Activated T-cell treated with anti-CD3 and anti-CD28 coated beads, Interleukin-2, amount 50 U/mL, for 24 hours (primary cell): Measurements from ENCODE around the gene TTC28.
"Not testable (repeated sequence)": the region's sequence is repeated elsewhere in the genome, so short reads cannot be mapped to it uniquely, and the experiment has no call there.

Experiments
- DNase-seq: peaks from one replicate; pipeline ENCODE4 v3.0.0-alpha.2; 2020
- H3K27ac Mint-ChIP-seq: 2 replicates; pipeline ENCODE4 v1.8.0; 2020; ENCODE audit warnings: mild to moderate bottlenecking, mixed read lengths
- H3K27me3 Mint-ChIP-seq: 2 replicates; pipeline ENCODE4 v1.8.0; 2020; ENCODE audit warnings: mixed read lengths
- H3K36me3 Mint-ChIP-seq: 2 replicates; pipeline ENCODE4 v1.8.0; 2020; ENCODE audit warnings: low read depth, mixed read lengths
- H3K4me1 Mint-ChIP-seq: 2 replicates; pipeline ENCODE4 v1.8.0; 2020; ENCODE audit warnings: low read depth, mixed read lengths
- H3K4me3 Mint-ChIP-seq: 2 replicates; pipeline ENCODE4 v1.8.0; 2020; ENCODE audit warnings: mild to moderate bottlenecking, moderate library complexity, mixed read lengths
- H3K9me3 Mint-ChIP-seq: 2 replicates; pipeline ENCODE4 v1.8.0; 2020; ENCODE audit warnings: mixed read lengths

TTC28 gene

DNA sequence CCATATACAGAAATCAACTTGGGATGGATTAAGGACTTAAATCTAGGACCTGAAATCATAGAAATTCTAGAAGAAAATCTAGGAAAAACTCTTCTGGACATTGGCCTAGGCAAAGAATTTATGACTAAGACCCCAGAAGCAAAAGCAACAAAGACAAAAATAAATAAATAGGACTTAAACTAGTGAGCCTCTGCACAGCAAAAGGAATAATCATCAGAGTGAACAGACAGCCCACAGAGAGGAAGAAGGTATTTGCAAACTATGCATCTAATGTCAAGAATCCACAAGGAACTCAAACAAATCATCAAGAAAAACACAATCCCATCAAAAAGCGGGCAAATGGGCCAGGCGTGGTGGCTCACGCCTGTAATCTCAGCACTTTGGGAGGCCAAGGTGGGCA lies 32.4 kb downstream of the TTC28 start:
- H3K9me3 Mint-ChIP-seq = no peaks in the 10 kb centered on the region
- no peaks in the 10 kb centered on the region for H3K4me1 Mint-ChIP-seq
- no peak overlapping the region for H3K4me3 Mint-ChIP-seq
- no peaks in the 10 kb centered on the region for H3K36me3 Mint-ChIP-seq
- H3K27me3 Mint-ChIP-seq = peaks cover 59% of the 10 kb centered on the region
- H3K27ac Mint-ChIP-seq = no peak overlapping the region
- no peak for DNase-seq

DNA sequence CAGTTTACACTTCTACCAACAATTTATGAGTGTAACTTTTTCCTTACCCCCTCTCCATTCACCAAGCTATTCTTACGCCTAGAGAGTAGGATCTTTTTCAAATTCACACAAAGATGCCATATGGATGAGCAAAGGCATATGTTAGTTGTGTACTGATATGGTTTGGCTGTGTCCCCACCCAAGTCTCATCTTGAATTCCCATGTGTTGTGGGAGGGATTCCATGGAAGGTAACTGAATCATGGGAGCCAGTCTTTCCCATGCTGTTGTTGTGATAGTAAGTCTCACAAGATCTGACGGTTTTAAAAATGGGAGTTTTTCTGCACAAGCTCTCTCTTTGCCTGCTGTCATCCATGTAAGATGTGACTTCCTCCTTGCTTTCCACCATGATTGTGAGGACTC lies 40.3 kb downstream of the TTC28 start:
- Mint-ChIP-seq H3K27ac (no peak overlapping the region), H3K36me3 (no peaks in the 10 kb centered on the region), H3K27me3 (peaks cover 32% of the 10 kb centered on the region), H3K9me3 (no peaks in the 10 kb centered on the region), H3K4me1 (no peaks in the 10 kb centered on the region), H3K4me3 (no peak overlapping the region)
- DNase-seq = no peak

DNA sequence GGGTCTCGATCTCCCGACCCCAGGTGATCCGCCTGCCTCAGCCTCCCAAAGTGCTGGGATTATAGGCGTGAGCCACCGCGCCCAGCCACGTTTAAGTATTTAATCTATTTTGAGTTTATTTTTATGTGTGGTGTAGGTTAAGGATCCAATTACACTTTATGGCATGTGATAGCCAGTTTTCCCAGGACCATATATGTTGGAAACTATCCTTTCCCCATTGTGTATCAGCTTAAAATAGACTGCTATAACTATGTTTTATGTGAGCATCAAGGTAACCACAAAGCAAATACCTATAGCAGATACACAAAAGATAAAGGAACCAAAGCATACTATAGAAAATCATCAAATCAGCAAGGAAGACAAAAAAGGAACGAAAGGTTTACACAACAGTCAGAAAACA lies 42.4 kb downstream of the TTC28 start:
- H3K4me1 Mint-ChIP-seq = no peaks in the 10 kb centered on the region
- no peak for DNase-seq
- H3K9me3 Mint-ChIP-seq = no peaks in the 10 kb centered on the region
- peaks cover 36% of the 10 kb centered on the region for H3K27me3 Mint-ChIP-seq
- no peak overlapping the region for H3K27ac Mint-ChIP-seq
- no peak overlapping the region for H3K4me3 Mint-ChIP-seq
- H3K36me3 Mint-ChIP-seq = no peaks in the 10 kb centered on the region

DNA sequence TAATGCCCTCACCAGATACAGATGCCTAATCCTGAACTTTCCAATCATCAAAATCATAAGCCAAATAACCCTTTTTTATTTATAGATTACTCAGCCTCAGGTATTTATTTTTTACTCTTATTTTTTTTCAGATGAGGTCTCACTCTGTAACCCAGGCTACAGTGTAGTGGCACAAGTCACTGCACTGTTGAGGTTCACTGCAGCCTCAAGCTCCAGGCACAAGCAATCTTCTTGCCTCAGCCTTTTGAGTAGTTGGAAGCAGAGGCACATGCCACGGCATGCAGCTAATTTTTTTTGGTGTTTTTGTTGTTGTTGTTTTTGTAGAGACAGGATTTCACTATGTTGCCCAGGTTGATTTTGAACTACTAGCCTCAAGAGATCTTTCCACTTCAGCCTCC lies 49.5 kb downstream of the TTC28 start:
- no peaks in the 10 kb centered on the region for H3K36me3 Mint-ChIP-seq
- peaks cover 37% of the 10 kb centered on the region for H3K27me3 Mint-ChIP-seq
- H3K4me1 Mint-ChIP-seq = no peaks in the 10 kb centered on the region
- no peak for DNase-seq
- no peak overlapping the region for H3K4me3 Mint-ChIP-seq
- no peak overlapping the region for H3K27ac Mint-ChIP-seq
- no peaks in the 10 kb centered on the region for H3K9me3 Mint-ChIP-seq

DNA sequence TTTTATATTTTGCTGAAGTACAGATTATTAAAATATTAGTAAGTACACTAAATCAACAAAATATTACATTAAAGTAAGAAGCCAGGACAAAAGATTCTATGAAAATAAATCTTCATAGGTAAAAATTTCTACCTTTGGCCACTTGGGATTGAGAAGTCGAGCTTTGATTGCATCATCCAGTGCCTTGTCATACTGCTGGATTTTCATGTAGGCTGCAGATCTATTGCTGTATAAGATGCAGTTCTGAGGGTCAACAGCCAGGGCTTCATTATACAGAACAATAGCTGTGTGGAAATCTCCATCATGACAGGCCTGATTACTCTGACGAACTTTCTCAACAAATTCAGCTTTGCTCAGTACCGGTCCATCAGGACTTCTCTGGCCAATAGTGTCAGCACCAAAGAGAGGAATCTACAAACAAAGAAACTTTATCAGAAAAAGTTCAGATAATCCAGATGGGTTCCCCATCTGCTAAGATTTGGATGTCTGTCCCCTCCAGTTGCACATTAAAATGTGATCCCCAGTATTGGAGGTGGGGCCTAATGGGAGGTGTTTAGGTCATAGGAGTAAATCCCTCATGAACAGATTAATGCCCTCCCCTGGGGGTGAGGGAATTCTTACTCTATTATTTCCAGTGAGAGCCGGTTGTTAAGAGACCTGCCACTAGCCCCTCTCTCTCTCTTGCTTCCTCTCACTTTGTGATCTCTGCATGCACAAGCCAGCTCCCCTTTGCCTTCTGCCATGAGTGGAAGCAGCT lies 50.0 kb downstream of the TTC28 start:
- no peaks in the 10 kb centered on the region for H3K9me3 Mint-ChIP-seq
- H3K36me3 Mint-ChIP-seq = no peaks in the 10 kb centered on the region
- no peaks in the 10 kb centered on the region for H3K4me1 Mint-ChIP-seq
- no peak for DNase-seq
- H3K27ac Mint-ChIP-seq = no peak overlapping the region
- peaks cover 40% of the 10 kb centered on the region for H3K27me3 Mint-ChIP-seq
- H3K4me3 Mint-ChIP-seq = no peak overlapping the region

DNA sequence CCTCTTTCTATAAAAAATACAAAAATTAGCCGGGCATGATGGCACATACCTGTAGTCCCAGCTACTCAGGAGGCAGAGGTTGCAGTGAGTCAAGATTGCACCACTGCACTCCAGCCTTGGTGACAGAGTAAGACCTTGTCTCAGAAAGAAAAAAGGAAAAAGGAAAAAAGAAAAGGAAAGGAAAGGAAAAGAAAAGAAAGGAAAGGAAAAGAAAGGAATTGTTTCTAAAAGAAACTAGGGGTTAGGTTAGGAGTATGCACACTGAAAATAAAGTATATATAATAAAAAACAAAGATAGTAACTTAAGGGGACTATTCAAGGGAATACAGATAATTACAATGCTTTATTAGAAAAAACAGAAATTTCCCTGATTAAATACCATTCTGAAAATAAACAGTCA lies 50.9 kb downstream of the TTC28 start:
- Mint-ChIP-seq H3K4me1 (no peaks in the 10 kb centered on the region), H3K27me3 (peaks cover 38% of the 10 kb centered on the region), H3K27ac (no peak overlapping the region), H3K36me3 (no peaks in the 10 kb centered on the region), H3K9me3 (no peaks in the 10 kb centered on the region), H3K4me3 (no peak overlapping the region)
- DNase-seq = no peak

DNA sequence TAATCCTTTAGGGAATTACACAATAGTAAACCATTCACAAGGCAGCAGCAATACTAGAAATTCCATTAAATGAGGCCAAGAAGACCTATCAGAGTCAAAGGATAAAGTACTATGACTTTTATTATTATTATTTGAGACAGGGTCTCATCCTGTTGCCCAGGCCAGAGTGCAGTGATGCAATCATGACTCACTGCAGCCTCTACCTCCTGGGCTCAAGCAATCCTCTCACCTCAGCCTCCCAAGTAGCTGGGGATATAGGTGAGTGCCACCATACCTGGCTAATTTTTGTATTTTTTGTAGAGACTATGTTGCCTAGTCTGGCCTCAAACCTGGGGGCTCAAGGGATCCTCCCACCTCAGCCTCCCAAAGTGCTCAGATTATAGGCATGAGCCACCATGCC lies 51.8 kb downstream of the TTC28 start:
- no peaks in the 10 kb centered on the region for H3K36me3 Mint-ChIP-seq
- DNase-seq = no peak
- H3K27ac Mint-ChIP-seq = no peak overlapping the region
- H3K27me3 Mint-ChIP-seq = peaks cover 34% of the 10 kb centered on the region
- H3K4me1 Mint-ChIP-seq = no peaks in the 10 kb centered on the region
- H3K4me3 Mint-ChIP-seq = no peak overlapping the region
- no peaks in the 10 kb centered on the region for H3K9me3 Mint-ChIP-seq

DNA sequence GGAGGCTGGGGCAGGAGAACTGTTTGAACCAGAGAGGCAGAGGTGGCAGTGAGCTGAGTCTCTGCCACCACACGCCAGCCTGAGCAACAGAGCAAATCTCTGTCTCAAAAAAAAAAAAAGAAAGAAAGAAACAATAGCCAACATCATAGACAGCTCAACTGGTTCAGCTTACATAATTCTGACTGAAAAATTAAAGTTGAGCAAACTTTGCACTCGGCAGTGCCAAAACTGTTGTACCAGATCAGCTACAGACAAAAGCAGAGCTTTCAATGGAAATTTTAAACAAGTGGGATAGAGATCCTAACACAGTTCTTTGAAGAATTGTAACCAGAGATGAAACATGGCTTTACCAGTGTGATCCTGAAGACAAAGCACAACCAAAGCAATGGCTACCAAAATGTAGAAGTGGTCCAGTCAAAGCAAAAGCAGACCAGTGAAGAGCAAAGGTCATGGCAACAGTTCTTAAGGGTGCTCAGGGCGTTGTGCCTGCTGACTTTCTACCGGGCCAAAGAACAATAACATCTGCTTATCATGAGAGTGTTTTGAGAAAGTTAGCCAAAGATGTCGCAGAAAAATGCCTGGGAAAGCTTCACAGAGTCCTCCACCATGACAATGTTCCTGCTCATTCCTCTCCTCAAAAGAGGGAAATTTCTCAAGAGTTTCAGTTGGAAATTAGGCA lies 59.3 kb downstream of the TTC28 start:
- Mint-ChIP-seq H3K4me3 (no peak overlapping the region), H3K27me3 (peaks cover 44% of the 10 kb centered on the region), H3K27ac (no peak overlapping the region), H3K9me3 (no peaks in the 10 kb centered on the region), H3K36me3 (no peaks in the 10 kb centered on the region), H3K4me1 (no peaks in the 10 kb centered on the region)
- DNase-seq = no peak

DNA sequence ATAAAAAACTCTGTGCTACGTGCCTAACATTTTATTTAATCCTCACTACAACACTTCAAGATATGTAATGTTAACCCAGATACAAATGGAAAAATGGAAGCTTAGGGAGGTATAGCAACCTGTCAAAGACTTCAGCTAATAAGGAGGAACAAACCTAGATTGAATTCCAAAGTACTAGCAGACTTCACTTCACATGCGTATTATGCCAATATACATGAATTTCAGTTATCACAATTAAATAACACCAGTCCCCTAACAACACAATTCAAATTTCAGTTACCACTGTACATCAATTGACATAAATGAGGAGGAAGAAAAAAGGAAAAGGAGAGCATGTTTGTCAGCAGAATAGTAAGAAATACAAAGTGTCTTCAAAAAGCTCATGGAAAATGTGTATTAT lies 60.4 kb downstream of the TTC28 start:
- DNase-seq = no peak
- Mint-ChIP-seq H3K27me3 (peaks cover 49% of the 10 kb centered on the region), H3K9me3 (no peaks in the 10 kb centered on the region)

DNA sequence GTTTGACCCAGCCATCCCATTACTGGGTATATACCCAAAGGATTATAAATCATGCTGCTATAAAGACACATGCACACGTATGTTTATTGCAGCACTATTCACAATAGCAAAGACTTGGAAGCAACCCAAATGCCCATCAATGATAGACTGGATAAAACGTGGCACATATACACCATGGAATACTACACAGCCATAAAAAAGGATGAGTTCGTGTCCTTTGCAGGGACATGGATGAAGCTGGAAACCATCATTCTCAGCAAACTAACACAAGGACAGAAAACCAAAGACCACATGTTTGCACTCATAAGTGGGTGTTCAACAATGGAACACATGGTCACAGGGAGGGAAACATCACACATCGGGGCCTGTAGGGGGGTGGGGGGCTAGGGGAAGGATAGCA lies 64.2 kb downstream of the TTC28 start:
- not testable (repeated sequence) for H3K9me3 Mint-ChIP-seq, DNase-seq, H3K4me1 Mint-ChIP-seq, H3K27ac Mint-ChIP-seq, H3K4me3 Mint-ChIP-seq, H3K36me3 Mint-ChIP-seq
- peaks cover 68% of the 10 kb centered on the region for H3K27me3 Mint-ChIP-seq

More for the DNA sequence above, 60.4 kb downstream of the TTC28 start:
- Mint-ChIP-seq H3K36me3 (no peaks in the 10 kb centered on the region), H3K4me1 (no peaks in the 10 kb centered on the region), H3K27ac (no peak overlapping the region), H3K4me3 (no peak overlapping the region)

DNA sequence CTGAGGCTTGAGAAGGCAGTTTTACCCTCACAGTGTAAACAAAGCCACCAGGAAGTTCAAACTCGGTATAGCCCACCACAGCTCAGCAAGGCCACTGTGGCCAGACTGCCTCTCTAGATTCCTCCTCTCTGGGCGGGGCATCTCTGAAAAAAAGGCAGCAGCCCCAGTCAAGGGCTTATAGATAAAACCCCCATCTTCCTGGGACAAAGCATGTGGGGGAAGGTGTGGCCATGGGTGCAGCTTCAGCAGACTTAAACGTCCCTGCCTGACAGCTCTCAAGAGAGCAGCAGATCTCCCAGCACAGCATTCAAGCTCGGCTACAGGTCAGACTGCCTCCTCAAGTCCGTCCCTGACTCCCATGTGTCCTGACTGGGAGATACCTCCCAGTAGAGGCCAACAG lies 69.7 kb downstream of the TTC28 start:
- Mint-ChIP-seq H3K27me3 (peaks cover 79% of the 10 kb centered on the region), H3K36me3 (no peaks in the 10 kb centered on the region), H3K9me3 (no peaks in the 10 kb centered on the region), H3K4me1 (no peaks in the 10 kb centered on the region), H3K4me3 (no peak overlapping the region), H3K27ac (no peak overlapping the region)
- DNase-seq = no peak

DNA sequence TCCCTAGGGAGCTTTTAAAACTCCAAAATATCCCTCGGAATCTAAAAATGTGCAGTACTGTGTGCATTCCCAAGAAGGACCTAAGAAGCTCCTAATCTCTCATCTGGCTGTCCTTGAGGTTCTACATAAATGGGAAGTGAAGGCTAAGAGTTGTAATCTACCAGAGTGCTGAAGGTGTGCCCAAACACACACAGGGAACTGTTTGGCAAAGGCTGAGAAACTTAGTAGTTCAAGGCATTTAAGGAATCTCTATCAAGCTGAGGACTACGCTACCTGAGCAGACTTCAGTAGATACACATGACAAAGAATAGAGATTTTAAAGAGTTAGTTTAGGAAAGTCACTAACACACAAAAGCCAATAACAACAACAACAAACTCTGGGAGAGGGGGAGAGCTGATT lies 71.1 kb downstream of the TTC28 start:
- Mint-ChIP-seq H3K4me1 (no peaks in the 10 kb centered on the region), H3K27ac (no peak overlapping the region), H3K9me3 (no peaks in the 10 kb centered on the region), H3K4me3 (no peak overlapping the region), H3K36me3 (no peaks in the 10 kb centered on the region), H3K27me3 (peaks cover 70% of the 10 kb centered on the region)
- no peak for DNase-seq

DNA sequence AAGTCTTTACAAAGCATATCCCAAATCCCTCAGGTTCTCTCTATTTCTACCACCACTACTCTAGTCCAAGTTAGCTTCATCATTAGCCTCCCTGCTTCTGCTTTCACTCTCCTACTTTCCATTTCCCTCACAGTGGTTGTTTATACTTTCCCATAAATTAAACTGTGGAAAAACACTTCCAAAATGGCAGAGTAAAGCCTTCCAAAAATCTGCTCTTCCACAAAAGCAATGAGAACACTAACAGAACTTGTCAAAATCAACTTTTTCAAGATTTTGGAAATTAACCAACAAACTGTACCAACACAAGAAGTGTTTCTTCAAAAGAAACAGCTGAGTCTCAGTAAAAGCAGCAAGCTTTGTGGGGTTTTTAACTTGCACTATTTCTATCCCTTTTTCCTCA lies 71.8 kb downstream of the TTC28 start:
- Mint-ChIP-seq H3K27ac (no peak overlapping the region), H3K9me3 (no peaks in the 10 kb centered on the region)
- DNase-seq = no peak

DNA sequence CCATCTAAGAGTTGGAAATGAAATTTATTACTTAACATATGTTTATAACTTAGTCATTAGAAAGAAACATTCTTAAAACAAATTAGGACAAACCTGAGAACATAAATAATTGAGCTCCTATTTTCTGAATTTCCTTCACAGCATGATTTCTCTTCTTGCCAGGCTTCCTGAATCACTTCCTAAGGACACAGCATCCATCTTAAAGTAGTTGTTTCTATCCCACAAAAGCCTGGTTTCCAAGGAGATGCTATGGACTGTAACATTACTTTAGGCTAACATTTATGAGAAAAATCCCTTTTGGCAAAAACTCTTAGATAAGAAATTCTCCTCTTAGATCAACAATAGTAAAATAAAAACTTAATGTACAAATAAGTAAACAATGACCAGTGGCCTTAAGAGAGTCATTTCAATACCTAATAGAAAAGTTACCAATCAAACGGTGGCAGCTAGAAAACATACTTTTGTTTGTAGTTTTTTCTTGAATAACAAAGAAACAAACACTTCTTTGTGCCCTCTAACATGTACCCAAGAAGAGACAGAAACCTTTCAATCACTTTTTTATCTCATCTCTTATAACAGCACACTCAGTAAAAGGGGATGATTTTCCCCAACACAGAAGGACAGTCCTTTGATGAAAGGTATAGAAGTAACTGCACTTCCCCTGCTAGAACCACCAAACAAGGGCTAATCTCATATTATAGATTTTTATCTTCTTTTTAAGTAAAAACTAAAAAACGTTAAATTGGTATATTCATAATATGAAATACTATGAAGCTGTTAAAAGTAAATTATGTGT lies 74.5 kb downstream of the TTC28 start:
- H3K4me3 Mint-ChIP-seq = no peak overlapping the region
- H3K27ac Mint-ChIP-seq = no peak overlapping the region
- H3K27me3 Mint-ChIP-seq = peaks cover 48% of the 10 kb centered on the region
- DNase-seq = no peak
- no peaks in the 10 kb centered on the region for H3K9me3 Mint-ChIP-seq
- no peaks in the 10 kb centered on the region for H3K4me1 Mint-ChIP-seq
- H3K36me3 Mint-ChIP-seq = no peaks in the 10 kb centered on the region

More for the DNA sequence above, 71.8 kb downstream of the TTC28 start:
- Mint-ChIP-seq H3K36me3 (no peaks in the 10 kb centered on the region), H3K4me3 (no peak overlapping the region), H3K27me3 (peaks cover 65% of the 10 kb centered on the region), H3K4me1 (no peaks in the 10 kb centered on the region)

DNA sequence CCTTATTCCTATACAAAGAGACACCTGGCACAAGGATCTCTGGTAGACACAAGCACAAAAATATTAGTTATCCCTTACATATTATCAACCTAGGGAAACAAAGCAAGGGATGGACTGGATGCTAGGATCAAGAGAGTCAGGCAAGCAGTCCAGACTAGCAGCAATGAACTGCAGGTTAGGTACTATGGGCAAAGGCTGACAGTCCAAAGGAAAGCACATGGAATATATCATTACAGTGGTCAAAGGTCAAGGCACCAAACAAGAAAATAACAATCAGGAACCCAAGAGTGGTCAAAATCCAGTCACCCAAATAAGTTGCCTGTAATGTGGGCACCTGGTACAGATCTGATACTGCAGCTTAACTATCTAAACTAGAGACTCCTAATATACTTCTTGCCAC lies 77.7 kb downstream of the TTC28 start:
- H3K4me1 Mint-ChIP-seq = no peaks in the 10 kb centered on the region
- no peak overlapping the region for H3K4me3 Mint-ChIP-seq
- peaks cover 28% of the 10 kb centered on the region for H3K27me3 Mint-ChIP-seq
- no peaks in the 10 kb centered on the region for H3K9me3 Mint-ChIP-seq
- no peak overlapping the region for H3K27ac Mint-ChIP-seq
- H3K36me3 Mint-ChIP-seq = no peaks in the 10 kb centered on the region
- DNase-seq = no peak
